Gastroesophageal sphincter (tissue), 4 donors: ENCODE measurements around the gene LTO1. TPM values are rescaled to one million over a fixed set of nuclear protein-coding genes. Genes with fewer than 3 reads are reported as not detected.

Experiments used
- ATAC-seq: fragments of 150-250 bp; one replicate; pipeline ENCODE4 v1.9.1; 2016; ENCODE audit warnings: mild to moderate bottlenecking, moderate library complexity
- H3K27ac ChIP-seq, 4 donors: fragments of 200-600 bp; sonication (generic) in 3 of 4; 1 replicate in 3 of 4; 2 replicates in 1 of 4; pipeline ENCODE4 v1.5.1; 2016 to 2019
- H3K27me3 ChIP-seq: fragments of 200-600 bp; sonication (generic); one replicate; pipeline ENCODE4 v1.5.1; 2019
- H3K36me3 ChIP-seq, 2 donors: fragments of 200-600 bp; sonication (generic); one replicate each; pipeline ENCODE4 v1.5.1; 2019; ENCODE audit warnings: control low read depth in 1 of 2
- H3K4me1 ChIP-seq, 3 donors: fragments of 200-600 bp; sonication (generic); 1 replicate in 2 of 3; 2 replicates in 1 of 3; pipeline ENCODE4 v1.5.1; 2016 to 2019; ENCODE audit warnings: control low read depth in 2 of 3
- H3K4me3 ChIP-seq, 2 donors: fragments of 200-600 bp; sonication (generic); one replicate each; pipeline ENCODE4 v1.5.1; 2019; ENCODE audit warnings: mild to moderate bottlenecking in 1 of 2, moderate library complexity in 1 of 2
- H3K9me3 ChIP-seq, 3 donors: fragments of 200-600 bp; sonication (generic); one replicate each; pipeline ENCODE4 v1.5.1; 2017 to 2019; ENCODE audit warnings: control low read depth in 2 of 3
- CTCF ChIP-seq, 4 experiments: fragments of 200-600 bp in 2 of 4; fragments of 450-650 bp in 2 of 4; sonication (generic) in 1 of 4; IDR thresholded peaks; one replicate each; pipeline ENCODE4 v1.5.1; 2017 to 2019; ENCODE audit warnings: antibody characterized with exemption in 4 of 4, mild to moderate bottlenecking in 2 of 4, moderate library complexity in 2 of 4
- EP300 ChIP-seq: sonication (generic); formaldehyde crosslinking; IDR thresholded peaks from one replicate; pipeline ENCODE4 v1.6.1; 2017; ENCODE audit warnings: antibody characterized with exemption, mild to moderate bottlenecking
- POLR2A ChIP-seq, 2 donors: fragments of 450-650 bp; IDR thresholded peaks; one replicate each; pipeline ENCODE4 v1.6.1; 2017; ENCODE audit warnings: antibody characterized with exemption in 2 of 2, mild to moderate bottlenecking in 2 of 2, moderate library complexity in 1 of 2
- POLR2AphosphoS5 ChIP-seq: sonication (generic); formaldehyde crosslinking; IDR thresholded peaks from one replicate; pipeline ENCODE4 v1.6.1; 2017; ENCODE audit warnings: antibody characterized with exemption
- WGBS, 2 donors: methylation state at CpG; one replicate each; pipeline ENCODE4 v1.1.5; 2018; ENCODE audit warnings: low coverage in 1 of 2; 5-methylcytosine and 5-hydroxymethylcytosine counted together
- total RNA-seq, 4 donors: library from RNA; depleted of rRNA; stranded (reverse); fragments of >200 nt; gene quantifications; one replicate each; pipeline ENCODE4 v1.1.0, GENCODE V29; 2016

LTO1 gene
- total RNA-seq, 4 donors from 2014 or later: 13.7 to 34.4 (median 18.0) TPM

- H3K9me3 ChIP-seq: no peaks in the 10 kb centered on the region
- no peak overlapping the region for H3K4me3 ChIP-seq
- 65 to 79% methylated on average over 7 to 9 of the region's 15 CpGs for WGBS, 2 donors
- ATAC-seq: no peak
- TF ChIP-seq EP300 (no peak), CTCF (IDR thresholded peaks at IDR 0.05) (no peak), POLR2AphosphoS5 (no peak), POLR2A (IDR thresholded peaks at IDR 0.05) (no peak)
- H3K36me3 ChIP-seq: no peaks in the 10 kb centered on the region
- no peak overlapping the region for H3K27ac ChIP-seq
- peaks cover 88% of the 10 kb centered on the region for H3K27me3 ChIP-seq
- H3K4me1 ChIP-seq: peaks cover 0 to 15% (median 8%) of the 10 kb centered on the region in 3 donors
These were observed 33.7 kb upstream of the LTO1 start for GRCh38 chr11:69708736-69709401.

DNA sequence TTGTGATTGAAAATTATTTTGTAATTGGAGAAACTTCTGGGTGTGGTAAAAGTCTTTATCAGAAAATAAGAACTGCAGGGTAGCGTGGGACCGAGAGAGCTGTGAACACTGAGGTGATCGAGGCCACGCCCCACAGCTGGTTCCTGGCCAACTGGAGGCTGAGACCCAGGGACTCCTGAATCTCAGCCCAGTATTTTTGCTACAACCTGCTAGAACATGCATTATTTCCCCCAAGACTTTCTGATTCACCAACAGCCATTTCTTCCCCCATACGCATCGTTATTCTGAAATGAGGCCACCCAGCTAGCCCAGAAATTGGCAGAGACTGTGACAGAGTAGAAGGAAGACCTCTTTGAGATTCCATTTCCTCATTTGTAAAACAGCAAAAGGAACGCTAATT, 32.0 kb upstream of the LTO1 start:
- no peak for ATAC-seq
- Histone ChIP-seq H3K9me3 (no peaks in the 10 kb centered on the region), H3K27me3 (peaks cover 91% of the 10 kb centered on the region), H3K27ac (no peak overlapping the region), H3K36me3 (no peaks in the 10 kb centered on the region), H3K4me3 (no peak overlapping the region), H3K4me1 (peaks cover 0 to 27% (median 11%) of the 10 kb centered on the region in 3 donors)
- 39 to 42% methylated on average over 3 of the region's 7 CpGs for whole genome bisulfite sequencing, 2 donors
- no peak for TF ChIP-seq CTCF (IDR thresholded peaks at IDR 0.05)
- TF ChIP-seq EP300: no peak
- no peak for TF ChIP-seq POLR2A (IDR thresholded peaks at IDR 0.05)

GRCh38 chr11:69705901-69706787, 31.0 kb upstream of the LTO1 start:
- H3K4me3 ChIP-seq: no peak overlapping the region
- 46% methylated on average over 3 of the region's 20 CpGs; no CpG with 5 or more reads in 1 of the 2 donors for WGBS, 2 donors
- H3K9me3 ChIP-seq: no peaks in the 10 kb centered on the region
- ATAC-seq: no peak
- H3K36me3 ChIP-seq: no peaks in the 10 kb centered on the region
- H3K4me1 ChIP-seq: peaks cover 0 to 30% (median 11%) of the 10 kb centered on the region in 3 donors
- H3K27me3 ChIP-seq: peaks cover 92% of the 10 kb centered on the region
- no peak for TF ChIP-seq POLR2A (IDR thresholded peaks at IDR 0.05)
- no peak for TF ChIP-seq CTCF (IDR thresholded peaks at IDR 0.05)
- no peak for TF ChIP-seq POLR2AphosphoS5
- no peak for TF ChIP-seq EP300
- no peak overlapping the region for H3K27ac ChIP-seq

- Histone ChIP-seq H3K27me3 (peaks cover 93% of the 10 kb centered on the region), H3K27ac (no peak overlapping the region), H3K36me3 (no peaks in the 10 kb centered on the region), H3K9me3 (no peaks in the 10 kb centered on the region), H3K4me1 (peaks cover 0 to 30% (median 11%) of the 10 kb centered on the region in 3 donors), H3K4me3 (no peak overlapping the region)
- 16 to 41% methylated on average over 7 to 11 of the region's 18 CpGs for WGBS, 2 donors
- no peak for TF ChIP-seq CTCF (IDR thresholded peaks at IDR 0.05)
- no peak for ATAC-seq
These were observed 30.2 kb upstream of the LTO1 start for GRCh38 chr11:69705351-69705811.
